NCI-H1436 (cell line): ENCODE measurements around the gene LARP6.

Source experiments
- DNase-seq: peaks from one replicate; lab custom pipeline; 2025; lab: John Stamatoyannopoulos, UW

LARP6 gene

GRCh38 chr15:70794596-70795310 is 59.2 kb downstream of the LARP6 start:
- no peak for DNase-seq

GRCh38 chr15:70793694-70794093 is 60.3 kb downstream of the LARP6 start:
- DNase-seq, result no peak

GRCh38 chr15:70792171-70792573 is 61.8 kb downstream of the LARP6 start:
- no peak for DNase-seq

GRCh38 chr15:70791259-70791658 is 62.7 kb downstream of the LARP6 start:
- DNase-seq, result no peak

- DNase-seq, result no peak
Measured at GRCh38 chr15:70789213-70789612, 64.7 kb downstream of the LARP6 start.

GRCh38 chr15:70788114-70789049 is 65.6 kb downstream of the LARP6 start:
- DNase-seq, result no peak

GRCh38 chr15:70786996-70787395 is 67.0 kb downstream of the LARP6 start:
- no peak for DNase-seq

- DNase-seq, result no peak
Measured at GRCh38 chr15:70783610-70784022, 70.3 kb downstream of the LARP6 start.

GRCh38 chr15:70783041-70783440 is 70.9 kb downstream of the LARP6 start:
- DNase-seq, result no peak

- no peak for DNase-seq
Measured at GRCh38 chr15:70781236-70781635, 72.7 kb downstream of the LARP6 start.
